ENCODE data around the gene SS18L1.

The SS18L1 gene

GRCh38 chr20:62133051-62133845 is 10.3 kb upstream of the SS18L1 start:
- H3K36me3 ChIP-seq (ENCODE audit: control insufficient read depth in 1 of 2, insufficient read depth in 2 of 2, low read length in 2 of 2): peaks cover 64 to 99% of the 10 kb centered on the region in 2 donors
- no peaks in the 10 kb centered on the region for H3K9me3 ChIP-seq (ENCODE audit: control insufficient read depth in 1 of 2, low read length in 2 of 2)
- H3K4me1 ChIP-seq (ENCODE audit: control insufficient read depth in 1 of 2, insufficient read depth in 2 of 2, low read length in 2 of 2): no peaks in the 10 kb centered on the region
- no peak overlapping the region for H3K27ac ChIP-seq (ENCODE audit: low read length)
- no peak overlapping the region for H3K4me3 ChIP-seq (ENCODE audit: low read depth in 1 of 2, low read length in 2 of 2)
- no peaks in the 10 kb centered on the region for H3K27me3 ChIP-seq (ENCODE audit: low read depth, low read length)

GRCh38 chr20:62133864-62134263 is 9.7 kb upstream of the SS18L1 start:
- Histone ChIP-seq H3K4me1 (ENCODE audit: control insufficient read depth in 1 of 2, insufficient read depth in 2 of 2, low read length in 2 of 2) (no peaks in the 10 kb centered on the region), H3K4me3 (ENCODE audit: low read depth in 1 of 2, low read length in 2 of 2) (no peak overlapping the region), H3K36me3 (ENCODE audit: control insufficient read depth in 1 of 2, insufficient read depth in 2 of 2, low read length in 2 of 2) (peaks cover 61 to 99% of the 10 kb centered on the region in 2 donors), H3K27me3 (ENCODE audit: low read depth, low read length) (no peaks in the 10 kb centered on the region), H3K27ac (ENCODE audit: low read length) (no peak overlapping the region), H3K9me3 (ENCODE audit: control insufficient read depth in 1 of 2, low read length in 2 of 2) (no peaks in the 10 kb centered on the region)

- H3K4me3 ChIP-seq (ENCODE audit: low read depth in 1 of 2, low read length in 2 of 2): no peak overlapping the region
- no peaks in the 10 kb centered on the region for H3K4me1 ChIP-seq (ENCODE audit: control insufficient read depth in 1 of 2, insufficient read depth in 2 of 2, low read length in 2 of 2)
- peaks cover 63 to 99% of the 10 kb centered on the region in 2 donors for H3K36me3 ChIP-seq (ENCODE audit: control insufficient read depth in 1 of 2, insufficient read depth in 2 of 2, low read length in 2 of 2)
These were observed 8.8 kb upstream of the SS18L1 start for GRCh38 chr20:62134735-62135231.

GRCh38 chr20:62135573-62136266 is 7.8 kb upstream of the SS18L1 start:
- no peaks in the 10 kb centered on the region for H3K9me3 ChIP-seq (ENCODE audit: control insufficient read depth in 1 of 2, low read length in 2 of 2)
- H3K36me3 ChIP-seq (ENCODE audit: control insufficient read depth in 1 of 2, insufficient read depth in 2 of 2, low read length in 2 of 2): peaks cover 65 to 96% of the 10 kb centered on the region in 2 donors
- no peaks in the 10 kb centered on the region for H3K27me3 ChIP-seq (ENCODE audit: low read depth, low read length)
- peaks cover 0 to 2% of the 10 kb centered on the region in 2 donors for H3K4me1 ChIP-seq (ENCODE audit: control insufficient read depth in 1 of 2, insufficient read depth in 2 of 2, low read length in 2 of 2)
- no peak overlapping the region for H3K4me3 ChIP-seq (ENCODE audit: low read depth in 1 of 2, low read length in 2 of 2)
- H3K27ac ChIP-seq (ENCODE audit: low read length): no peak overlapping the region

More at GRCh38 chr20:62134735-62135231, 8.8 kb upstream of the SS18L1 start:
- H3K9me3 ChIP-seq (ENCODE audit: control insufficient read depth in 1 of 2, low read length in 2 of 2): no peaks in the 10 kb centered on the region
- no peak overlapping the region for H3K27ac ChIP-seq (ENCODE audit: low read length)
- H3K27me3 ChIP-seq (ENCODE audit: low read depth, low read length): no peaks in the 10 kb centered on the region

GRCh38 chr20:62136283-62137091 is 7.1 kb upstream of the SS18L1 start:
- no peaks in the 10 kb centered on the region for H3K9me3 ChIP-seq (ENCODE audit: control insufficient read depth in 1 of 2, low read length in 2 of 2)
- no peak overlapping the region for H3K4me3 ChIP-seq (ENCODE audit: low read depth in 1 of 2, low read length in 2 of 2)
- H3K4me1 ChIP-seq (ENCODE audit: control insufficient read depth in 1 of 2, insufficient read depth in 2 of 2, low read length in 2 of 2): peaks cover under 1 to 10% of the 10 kb centered on the region in 2 donors
- H3K27me3 ChIP-seq (ENCODE audit: low read depth, low read length): no peaks in the 10 kb centered on the region
- H3K27ac ChIP-seq (ENCODE audit: low read length): no peak overlapping the region
- peaks cover 66 to 89% of the 10 kb centered on the region in 2 donors for H3K36me3 ChIP-seq (ENCODE audit: control insufficient read depth in 1 of 2, insufficient read depth in 2 of 2, low read length in 2 of 2)

- no peak overlapping the region for H3K4me3 ChIP-seq (ENCODE audit: low read depth in 1 of 2, low read length in 2 of 2)
- no peaks in the 10 kb centered on the region for H3K9me3 ChIP-seq (ENCODE audit: control insufficient read depth in 1 of 2, low read length in 2 of 2)
- H3K4me1 ChIP-seq (ENCODE audit: control insufficient read depth in 1 of 2, insufficient read depth in 2 of 2, low read length in 2 of 2): peaks cover 4 to 15% of the 10 kb centered on the region in 2 donors
- H3K36me3 ChIP-seq (ENCODE audit: control insufficient read depth in 1 of 2, insufficient read depth in 2 of 2, low read length in 2 of 2): peaks cover 61 to 83% of the 10 kb centered on the region in 2 donors
- no peaks in the 10 kb centered on the region for H3K27me3 ChIP-seq (ENCODE audit: low read depth, low read length)
- H3K27ac ChIP-seq (ENCODE audit: low read length): no peak overlapping the region
These were observed 6.5 kb upstream of the SS18L1 start for GRCh38 chr20:62137092-62137384.

- no peaks in the 10 kb centered on the region for H3K27me3 ChIP-seq (ENCODE audit: low read depth, low read length)
- H3K9me3 ChIP-seq (ENCODE audit: control insufficient read depth in 1 of 2, low read length in 2 of 2): no peaks in the 10 kb centered on the region
- H3K4me3 ChIP-seq (ENCODE audit: low read depth in 1 of 2, low read length in 2 of 2): no peak overlapping the region
- peaks cover 4 to 15% of the 10 kb centered on the region in 2 donors for H3K4me1 ChIP-seq (ENCODE audit: control insufficient read depth in 1 of 2, insufficient read depth in 2 of 2, low read length in 2 of 2)
- no peak overlapping the region for H3K27ac ChIP-seq (ENCODE audit: low read length)
- H3K36me3 ChIP-seq (ENCODE audit: control insufficient read depth in 1 of 2, insufficient read depth in 2 of 2, low read length in 2 of 2): peaks cover 61 to 77% of the 10 kb centered on the region in 2 donors
These were observed 5.9 kb upstream of the SS18L1 start for GRCh38 chr20:62137478-62138203.

GRCh38 chr20:62138204-62138543 is 5.4 kb upstream of the SS18L1 start:
- H3K9me3 ChIP-seq (ENCODE audit: control insufficient read depth in 1 of 2, low read length in 2 of 2): no peaks in the 10 kb centered on the region
- H3K27ac ChIP-seq (ENCODE audit: low read length): no peak overlapping the region
- no peaks in the 10 kb centered on the region for H3K27me3 ChIP-seq (ENCODE audit: low read depth, low read length)
- peaks cover 4 to 15% of the 10 kb centered on the region in 2 donors for H3K4me1 ChIP-seq (ENCODE audit: control insufficient read depth in 1 of 2, insufficient read depth in 2 of 2, low read length in 2 of 2)
- H3K36me3 ChIP-seq (ENCODE audit: control insufficient read depth in 1 of 2, insufficient read depth in 2 of 2, low read length in 2 of 2): peaks cover 57 to 73% of the 10 kb centered on the region in 2 donors
- no peak overlapping the region for H3K4me3 ChIP-seq (ENCODE audit: low read depth in 1 of 2, low read length in 2 of 2)

- Histone ChIP-seq H3K36me3 (ENCODE audit: control insufficient read depth in 1 of 2, insufficient read depth in 2 of 2, low read length in 2 of 2) (peaks cover 57 to 66% of the 10 kb centered on the region in 2 donors), H3K27me3 (ENCODE audit: low read depth, low read length) (no peaks in the 10 kb centered on the region), H3K4me1 (ENCODE audit: control insufficient read depth in 1 of 2, insufficient read depth in 2 of 2, low read length in 2 of 2) (peaks cover 4 to 15% of the 10 kb centered on the region in 2 donors), H3K9me3 (ENCODE audit: control insufficient read depth in 1 of 2, low read length in 2 of 2) (no peaks in the 10 kb centered on the region), H3K4me3 (ENCODE audit: low read depth in 1 of 2, low read length in 2 of 2) (no peak overlapping the region), H3K27ac (ENCODE audit: low read length) (no peak overlapping the region)
These were observed 4.7 kb upstream of the SS18L1 start for GRCh38 chr20:62138912-62139311.

GRCh38 chr20:62139636-62140035 is 3.9 kb upstream of the SS18L1 start:
- peaks cover 56 to 58% of the 10 kb centered on the region in 2 donors for H3K36me3 ChIP-seq (ENCODE audit: control insufficient read depth in 1 of 2, insufficient read depth in 2 of 2, low read length in 2 of 2)
- H3K9me3 ChIP-seq (ENCODE audit: control insufficient read depth in 1 of 2, low read length in 2 of 2): no peaks in the 10 kb centered on the region
- no peak overlapping the region for H3K4me3 ChIP-seq (ENCODE audit: low read depth in 1 of 2, low read length in 2 of 2)
- peaks cover 6 to 18% of the 10 kb centered on the region in 2 donors for H3K4me1 ChIP-seq (ENCODE audit: control insufficient read depth in 1 of 2, insufficient read depth in 2 of 2, low read length in 2 of 2)
- no peak overlapping the region for H3K27ac ChIP-seq (ENCODE audit: low read length)
- H3K27me3 ChIP-seq (ENCODE audit: low read depth, low read length): no peaks in the 10 kb centered on the region
